DOHH2 (cell line): ENCODE measurements around the gene SOWAHA.
A peak's percentile ranks its signal among the peaks of the same experiment; 100 is the strongest.
"Not testable (repeated sequence)": the region's sequence is repeated elsewhere in the genome, so short reads cannot be mapped to it uniquely, and the experiment has no call there.

ENCODE experiments used
- H3F3A ChIP-seq: fragments of 200-600 bp; sonication (generic), shearing (Covaris generic); 2 replicates; pipeline ENCODE4 v1.6.0; 2016; ENCODE audit warnings: antibody characterized with exemption, mild to moderate bottlenecking; ENCODE audit not compliant: control insufficient read depth, insufficient read depth
- H3K27ac ChIP-seq: fragments of 200-600 bp; sonication (generic); 2 replicates; pipeline ENCODE4 v1.5.1; 2014; ENCODE audit warnings: low read depth, mild to moderate bottlenecking, low read length, moderate library complexity
- H3K27me3 ChIP-seq: fragments of 200-600 bp; sonication (generic); 2 replicates; pipeline ENCODE4 v1.6.1; 2014; ENCODE audit warnings: mild to moderate bottlenecking, low read length, mixed read lengths; ENCODE audit not compliant: control insufficient read depth
- H3K36me3 ChIP-seq: fragments of 200-600 bp; sonication (generic); 2 replicates; pipeline ENCODE4 v1.6.1; 2014; ENCODE audit warnings: mild to moderate bottlenecking, low read length, moderate library complexity, mixed read lengths; ENCODE audit not compliant: control insufficient read depth
- H3K4me1 ChIP-seq: fragments of 200-600 bp; sonication (generic); 2 replicates; pipeline ENCODE4 v1.6.1; 2014; ENCODE audit warnings: mild to moderate bottlenecking, low read length, mixed read lengths; ENCODE audit not compliant: control insufficient read depth
- H3K4me2 ChIP-seq: fragments of 200-600 bp; sonication (generic); 2 replicates; pipeline ENCODE4 v1.6.0; 2014; ENCODE audit warnings: mild to moderate bottlenecking, low read length, moderate library complexity
- H3K4me3 ChIP-seq: fragments of 200-600 bp; sonication (generic); 2 replicates; pipeline ENCODE4 v1.5.1; 2014; ENCODE audit warnings: mild to moderate bottlenecking, low read length, mixed read lengths
- H3K79me2 ChIP-seq: fragments of 200-600 bp; sonication (generic); 2 replicates; pipeline ENCODE4 v1.6.1; 2014; ENCODE audit warnings: mild to moderate bottlenecking, low read length, mixed read lengths; ENCODE audit not compliant: control insufficient read depth
- H3K9me2 ChIP-seq: fragments of 200-600 bp; sonication (generic); replicated peaks from 2 replicates; pipeline ENCODE4 v1.6.1; 2014; ENCODE audit warnings: mild to moderate bottlenecking, low read length, mixed read lengths; ENCODE audit not compliant: control insufficient read depth
- H3K9me3 ChIP-seq: fragments of 200-600 bp; sonication (generic); 2 replicates; pipeline ENCODE4 v1.6.1; 2014; ENCODE audit warnings: antibody characterized with exemption, low read length, mixed read lengths; ENCODE audit not compliant: control insufficient read depth, insufficient read depth
- H4K20me1 ChIP-seq: fragments of 200-600 bp; sonication (generic); 2 replicates; pipeline ENCODE4 v1.6.0; 2014; ENCODE audit warnings: low read depth, mild to moderate bottlenecking, antibody characterized with exemption, low read length, moderate library complexity; ENCODE audit not compliant: control insufficient read depth, insufficient read depth
- EZH2phosphoT487 ChIP-seq: fragments of 200-600 bp; sonication (generic); IDR thresholded peaks from 2 replicates; pipeline ENCODE4 v1.6.1; 2017; ENCODE audit warnings: borderline replicate concordance, mild to moderate bottlenecking, antibody characterized with exemption, low read length, moderate library complexity, mixed read lengths
- TF ChIP-seq, protein P1 (sequence below): fragments of 200-600 bp; sonication (generic); IDR thresholded peaks from one replicate; pipeline ENCODE4 v1.5.1; 2014; ENCODE audit warnings: antibody characterized with exemption, mild to moderate bottlenecking, low read depth, low read length; ENCODE audit not compliant: poor library complexity, severe bottlenecking

SOWAHA gene

DNA sequence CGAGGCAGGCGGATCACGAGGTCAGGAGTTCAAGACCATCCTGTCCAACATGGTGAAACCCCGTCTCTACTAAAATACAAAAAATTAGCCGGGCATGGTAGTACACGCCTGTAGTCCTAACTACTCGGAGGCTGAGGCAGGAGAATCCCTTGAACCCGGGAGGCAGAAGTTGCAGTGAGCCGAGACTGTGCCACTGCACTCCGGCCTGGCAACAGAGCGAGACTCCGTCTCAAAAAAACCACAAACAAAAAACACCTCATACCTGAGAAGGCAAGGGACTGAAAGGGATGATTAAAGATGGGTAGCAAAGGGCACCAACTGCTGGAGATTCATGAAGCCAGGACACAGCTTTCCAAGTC is 6.3 kb upstream of the SOWAHA start:
- H3K79me2 ChIP-seq, H3K9me3 ChIP-seq, H3K27ac ChIP-seq, H4K20me1 ChIP-seq, H3K4me3 ChIP-seq, H3F3A ChIP-seq, H3K4me2 ChIP-seq, H3K9me2 ChIP-seq, H3K36me3 ChIP-seq, H3K4me1 ChIP-seq: not testable (repeated sequence)
- H3K27me3 ChIP-seq, result peaks cover 25% of the 10 kb centered on the region

DNA sequence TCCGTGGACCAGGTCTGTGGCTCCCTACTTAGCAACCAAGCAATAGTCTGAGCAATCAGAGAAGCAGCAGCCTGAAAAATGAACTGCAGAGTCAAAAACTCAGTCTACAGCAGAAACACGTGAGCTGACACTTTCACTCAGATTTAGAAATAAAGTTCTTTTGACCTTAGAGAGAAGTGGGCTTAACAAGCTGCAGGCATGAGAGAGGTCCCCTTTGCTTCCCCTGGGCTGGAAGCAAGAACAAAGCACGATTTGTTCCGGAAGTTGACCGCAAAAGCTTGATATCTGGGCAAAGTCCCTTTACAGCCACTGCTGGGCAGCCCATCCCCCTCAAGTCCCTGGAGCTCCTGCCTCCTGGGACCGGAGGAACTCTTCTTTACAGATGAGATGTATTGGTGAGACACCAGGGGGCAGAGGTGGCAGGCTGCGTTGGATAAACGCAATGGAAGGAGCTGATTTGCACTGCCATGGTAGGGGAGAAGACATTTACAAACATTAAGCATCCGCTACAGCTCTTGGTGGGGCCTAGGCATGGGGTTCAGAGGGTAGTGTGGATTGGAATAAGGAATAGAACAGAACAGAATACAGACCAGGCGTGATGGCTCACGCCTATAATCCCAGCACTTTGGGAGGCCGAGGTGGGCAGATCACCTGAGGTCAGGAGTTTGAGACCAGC is 5.8 kb upstream of the SOWAHA start:
- Histone ChIP-seq H3K4me2 (no peak overlapping the region), H4K20me1 (no peaks in the 10 kb centered on the region), H3K9me2 (no peaks in the 10 kb centered on the region), H3K9me3 (no peaks in the 10 kb centered on the region), H3K27ac (no peak overlapping the region), H3F3A (no peaks in the 10 kb centered on the region), H3K4me1 (no peaks in the 10 kb centered on the region), H3K36me3 (no peaks in the 10 kb centered on the region), H3K79me2 (no peaks in the 10 kb centered on the region), H3K27me3 (peaks cover 25% of the 10 kb centered on the region), H3K4me3 (no peak overlapping the region)
- TF ChIP-seq EZH2phosphoT487, result no peak
- TF ChIP-seq, protein P1, sequence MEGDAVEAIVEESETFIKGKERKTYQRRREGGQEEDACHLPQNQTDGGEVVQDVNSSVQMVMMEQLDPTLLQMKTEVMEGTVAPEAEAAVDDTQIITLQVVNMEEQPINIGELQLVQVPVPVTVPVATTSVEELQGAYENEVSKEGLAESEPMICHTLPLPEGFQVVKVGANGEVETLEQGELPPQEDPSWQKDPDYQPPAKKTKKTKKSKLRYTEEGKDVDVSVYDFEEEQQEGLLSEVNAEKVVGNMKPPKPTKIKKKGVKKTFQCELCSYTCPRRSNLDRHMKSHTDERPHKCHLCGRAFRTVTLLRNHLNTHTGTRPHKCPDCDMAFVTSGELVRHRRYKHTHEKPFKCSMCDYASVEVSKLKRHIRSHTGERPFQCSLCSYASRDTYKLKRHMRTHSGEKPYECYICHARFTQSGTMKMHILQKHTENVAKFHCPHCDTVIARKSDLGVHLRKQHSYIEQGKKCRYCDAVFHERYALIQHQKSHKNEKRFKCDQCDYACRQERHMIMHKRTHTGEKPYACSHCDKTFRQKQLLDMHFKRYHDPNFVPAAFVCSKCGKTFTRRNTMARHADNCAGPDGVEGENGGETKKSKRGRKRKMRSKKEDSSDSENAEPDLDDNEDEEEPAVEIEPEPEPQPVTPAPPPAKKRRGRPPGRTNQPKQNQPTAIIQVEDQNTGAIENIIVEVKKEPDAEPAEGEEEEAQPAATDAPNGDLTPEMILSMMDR, result peak; percentile 21

DNA sequence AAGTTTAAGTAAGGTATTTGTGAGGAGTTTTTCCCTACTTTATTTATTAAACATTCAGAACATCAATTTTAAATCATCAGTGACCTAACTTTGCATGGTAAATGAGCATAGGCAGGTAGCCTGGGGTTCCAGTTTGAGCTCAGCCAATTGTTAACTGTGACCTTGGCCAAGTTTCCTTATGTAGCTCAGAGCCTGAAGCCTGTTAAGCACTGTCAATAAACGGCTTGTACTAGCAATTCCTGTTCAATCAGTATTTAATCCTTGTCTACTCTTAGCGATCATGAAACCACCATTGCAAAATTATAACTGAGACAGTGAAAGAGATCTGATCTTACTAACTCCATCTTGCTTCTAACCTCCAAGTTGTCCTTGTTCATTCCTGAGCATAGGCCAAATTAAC is 4.7 kb upstream of the SOWAHA start:
- H3K4me1 ChIP-seq, result no peaks in the 10 kb centered on the region
- no peak overlapping the region for H3K27ac ChIP-seq
- TF ChIP-seq, protein P1, result no peak
- no peak for TF ChIP-seq EZH2phosphoT487

DNA sequence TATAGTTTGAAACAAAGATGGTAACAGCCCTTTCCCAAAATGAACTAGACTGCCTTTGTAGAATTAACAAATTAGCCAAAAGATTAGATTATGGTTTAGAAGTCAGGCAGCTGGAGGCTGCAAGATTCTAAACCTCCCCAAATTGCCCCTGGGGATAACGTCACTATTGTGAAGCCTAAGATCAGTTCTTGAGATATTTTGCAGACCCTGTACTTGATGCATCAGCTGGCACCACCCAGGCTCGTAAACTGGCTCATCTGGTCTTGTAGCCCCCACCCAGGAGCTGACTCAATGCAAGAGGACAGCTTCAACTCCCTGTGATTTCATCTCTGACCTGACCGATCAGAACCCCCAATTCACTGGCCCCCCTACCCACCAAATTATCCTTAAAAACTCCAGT is 4.2 kb upstream of the SOWAHA start:
- Histone ChIP-seq H4K20me1 (no peaks in the 10 kb centered on the region), H3K36me3 (no peaks in the 10 kb centered on the region), H3K9me2 (no peaks in the 10 kb centered on the region), H3K79me2 (no peaks in the 10 kb centered on the region), H3K4me1 (no peaks in the 10 kb centered on the region), H3K4me2 (no peak overlapping the region), H3K27ac (no peak overlapping the region), H3F3A (no peaks in the 10 kb centered on the region), H3K9me3 (no peaks in the 10 kb centered on the region), H3K27me3 (peaks cover 32% of the 10 kb centered on the region), H3K4me3 (no peak overlapping the region)
- TF ChIP-seq EZH2phosphoT487, result no peak
- TF ChIP-seq, protein P1, result no peak

More for the DNA sequence above, 4.7 kb upstream of the SOWAHA start:
- Histone ChIP-seq H3F3A (no peaks in the 10 kb centered on the region), H3K9me3 (no peaks in the 10 kb centered on the region), H3K9me2 (no peaks in the 10 kb centered on the region), H3K4me2 (no peak overlapping the region), H3K27me3 (peaks cover 32% of the 10 kb centered on the region), H3K36me3 (no peaks in the 10 kb centered on the region), H3K79me2 (no peaks in the 10 kb centered on the region), H3K4me3 (no peak overlapping the region), H4K20me1 (no peaks in the 10 kb centered on the region)
